ENCODE measurements around the gene KRTAP21-1.
"Not testable (repeated sequence)": the region's sequence is repeated elsewhere in the genome, so short reads cannot be mapped to it uniquely, and the experiment has no call there.

Gene KRTAP21-1

GRCh38 chr21:30755328-30755727 is at the start of gene KRTAP21-1:
TSS of gene KRTAP21-1 (minus strand) at chr21:30755428. CDS start at chr21:30755378, 50 bp downstream.
- not testable (repeated sequence) for DNase-seq (ENCODE audit: low read depth)

- no peak for DNase-seq (ENCODE audit: low read depth)
These were observed 45.4 kb upstream of the KRTAP21-1 start for GRCh38 chr21:30800605-30801004.

GRCh38 chr21:30793581-30794314 is 38.5 kb upstream of the KRTAP21-1 start:
- DNase-seq (ENCODE audit: low read depth): no peak

GRCh38 chr21:30779249-30779648 is 24.0 kb upstream of the KRTAP21-1 start:
- DNase-seq (ENCODE audit: low read depth): no peak

- no peak for DNase-seq (ENCODE audit: low read depth)
These were observed 14.7 kb upstream of the KRTAP21-1 start for GRCh38 chr21:30769724-30770431.

GRCh38 chr21:30760776-30761175 is 5.5 kb upstream of the KRTAP21-1 start:
- no peak for DNase-seq (ENCODE audit: low read depth)

GRCh38 chr21:30758306-30758705 is 3.1 kb upstream of the KRTAP21-1 start:
- DNase-seq (ENCODE audit: low read depth): no peak

GRCh38 chr21:30747159-30747558 is 8.1 kb downstream of the KRTAP21-1 start, which contains the start of gene KRTAP21-2:
TSS of gene KRTAP21-2 (minus strand) at chr21:30747259. CDS start at chr21:30747202, 57 bp downstream.
- DNase-seq (ENCODE audit: low read depth): no peak

GRCh38 chr21:30740462-30740861 is 14.8 kb downstream of the KRTAP21-1 start:
- DNase-seq (ENCODE audit: low read depth): no peak

- no peak for DNase-seq (ENCODE audit: low read depth)
These were observed 22.2 kb downstream of the KRTAP21-1 start for GRCh38 chr21:30733026-30733425.

- DNase-seq (ENCODE audit: low read depth): no peak
These were observed 28.5 kb downstream of the KRTAP21-1 start for GRCh38 chr21:30726726-30727125.

- DNase-seq (ENCODE audit: low read depth): no peak
These were observed 35.8 kb downstream of the KRTAP21-1 start for GRCh38 chr21:30719401-30719800.

GRCh38 chr21:30718239-30718909 is 36.9 kb downstream of the KRTAP21-1 start, which contains the start of gene KRTAP21-3:
TSS of gene KRTAP21-3 (minus strand) at chr21:30718777. CDS start at chr21:30718759, 18 bp downstream.
- no peak for DNase-seq (ENCODE audit: low read depth)

- DNase-seq (ENCODE audit: low read depth): no peak
These were observed 38.1 kb downstream of the KRTAP21-1 start for GRCh38 chr21:30717105-30717504.

- DNase-seq (ENCODE audit: low read depth): no peak
These were observed 40.3 kb downstream of the KRTAP21-1 start for GRCh38 chr21:30714946-30715345.

- no peak for DNase-seq (ENCODE audit: low read depth)
These were observed 40.8 kb downstream of the KRTAP21-1 start for GRCh38 chr21:30714456-30714855.

GRCh38 chr21:30713766-30714165 is 41.5 kb downstream of the KRTAP21-1 start:
- DNase-seq (ENCODE audit: low read depth): no peak

GRCh38 chr21:30710499-30710898 is 44.7 kb downstream of the KRTAP21-1 start:
- no peak for DNase-seq (ENCODE audit: low read depth)

GRCh38 chr21:30707409-30707808 is 47.8 kb downstream of the KRTAP21-1 start:
- no peak for DNase-seq (ENCODE audit: low read depth)
